Mesodermal cell (in vitro differentiated cells): Measurements from ENCODE around the gene RNF215.

Experiments
- H3K27ac ChIP-seq: 2 replicates; pipeline ENCODE4 v1.7.0; 2013; ENCODE audit warnings: mild to moderate bottlenecking, low read depth, low read length, moderate library complexity; ENCODE audit not compliant: severe bottlenecking
- H3K36me3 ChIP-seq: 2 replicates; pipeline ENCODE4 v1.7.1; 2013; ENCODE audit warnings: mild to moderate bottlenecking, low read length, moderate library complexity; ENCODE audit not compliant: control insufficient read depth, insufficient read depth
- H3K4me1 ChIP-seq: one replicate; pipeline ENCODE4 v1.7.1; 2013; ENCODE audit warnings: mild to moderate bottlenecking, low read length; ENCODE audit not compliant: insufficient read depth, control insufficient read depth, poor library complexity, severe bottlenecking
- H3K4me3 ChIP-seq: 2 replicates; pipeline ENCODE4 v1.7.0; 2013; ENCODE audit warnings: low read length, control low read depth, mild to moderate bottlenecking; ENCODE audit not compliant: insufficient read depth, poor library complexity, severe bottlenecking; ENCODE audit errors: extremely low read depth
- H3K9me3 ChIP-seq: 2 replicates; pipeline ENCODE4 v1.7.1; 2013; ENCODE audit warnings: mild to moderate bottlenecking, low read length, moderate library complexity; ENCODE audit not compliant: control insufficient read depth
- WGBS, 2 experiments: methylation state at CpG; one replicate each; pipeline ENCODE4 v1.1.5; 2013; ENCODE audit warnings: missing lambda C conversion rate in 2 of 2; ENCODE audit not compliant: insufficient coverage in 2 of 2; 5-methylcytosine and 5-hydroxymethylcytosine counted together

RNF215 gene

DNA sequence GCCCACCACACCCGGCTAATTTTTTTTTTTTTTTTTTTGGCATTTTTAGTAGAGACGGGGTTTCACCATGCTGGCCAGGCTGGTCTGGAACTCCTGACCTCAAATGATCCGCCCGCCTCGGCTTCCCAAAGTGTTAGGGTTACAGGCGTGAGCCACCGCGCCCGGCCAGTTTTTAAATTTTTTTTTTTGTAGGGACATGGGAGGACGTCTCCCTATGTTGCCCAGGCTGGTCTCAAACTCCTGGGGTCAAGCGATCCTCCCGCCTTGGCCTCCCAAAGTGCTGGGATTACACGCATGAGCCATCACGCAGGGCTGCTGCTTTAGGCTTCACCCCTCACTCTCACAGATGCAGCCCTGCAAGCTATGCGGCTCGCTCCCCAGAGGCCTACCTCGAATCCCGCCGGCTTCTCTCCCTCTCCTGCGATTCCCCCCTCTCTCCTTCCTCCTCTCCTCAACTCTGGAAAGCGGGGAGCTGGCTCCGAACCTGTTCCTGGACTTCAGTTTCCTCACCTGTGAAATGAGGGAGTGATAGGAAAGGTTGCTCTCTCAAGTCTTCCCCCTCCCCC lies 29.5 kb downstream of the RNF215 start:
- peaks cover 12% of the 10 kb centered on the region for H3K36me3 ChIP-seq
- peaks cover 9% of the 10 kb centered on the region for H3K4me1 ChIP-seq
- peak overlapping the region; percentile 70 for H3K4me3 ChIP-seq
- H3K9me3 ChIP-seq, result no peaks in the 10 kb centered on the region
- H3K27ac ChIP-seq, result no peak overlapping the region
- WGBS, 2 experiments, result 61 to 69% methylated on average over 16 to 17 of the region's 22 CpGs

DNA sequence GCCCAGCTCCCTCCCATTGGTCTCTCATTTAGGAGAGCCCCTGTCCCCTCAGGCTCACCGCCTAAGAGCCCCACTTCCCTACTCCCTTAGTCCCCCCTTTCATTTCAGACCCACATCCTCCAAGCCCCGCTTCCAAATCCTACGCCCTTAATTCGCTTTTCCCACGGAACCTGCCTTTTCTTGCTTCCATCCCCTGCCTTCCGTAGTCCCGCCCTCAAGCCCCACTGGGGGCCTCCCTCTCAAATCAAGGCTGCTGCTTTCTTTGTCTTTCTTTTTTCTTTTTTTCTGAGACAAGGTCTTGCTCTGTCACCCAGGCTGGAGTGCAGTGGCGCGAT lies 30.0 kb downstream of the RNF215 start:
- Histone ChIP-seq H3K4me1 (peaks cover 9% of the 10 kb centered on the region), H3K9me3 (no peaks in the 10 kb centered on the region), H3K4me3 (peak overlapping the region; percentile 70), H3K36me3 (peaks cover 18% of the 10 kb centered on the region), H3K27ac (peak overlapping the region; percentile 97)
- WGBS, 2 experiments, result 0 to 4% methylated on average over 9 of the region's 9 CpGs

DNA sequence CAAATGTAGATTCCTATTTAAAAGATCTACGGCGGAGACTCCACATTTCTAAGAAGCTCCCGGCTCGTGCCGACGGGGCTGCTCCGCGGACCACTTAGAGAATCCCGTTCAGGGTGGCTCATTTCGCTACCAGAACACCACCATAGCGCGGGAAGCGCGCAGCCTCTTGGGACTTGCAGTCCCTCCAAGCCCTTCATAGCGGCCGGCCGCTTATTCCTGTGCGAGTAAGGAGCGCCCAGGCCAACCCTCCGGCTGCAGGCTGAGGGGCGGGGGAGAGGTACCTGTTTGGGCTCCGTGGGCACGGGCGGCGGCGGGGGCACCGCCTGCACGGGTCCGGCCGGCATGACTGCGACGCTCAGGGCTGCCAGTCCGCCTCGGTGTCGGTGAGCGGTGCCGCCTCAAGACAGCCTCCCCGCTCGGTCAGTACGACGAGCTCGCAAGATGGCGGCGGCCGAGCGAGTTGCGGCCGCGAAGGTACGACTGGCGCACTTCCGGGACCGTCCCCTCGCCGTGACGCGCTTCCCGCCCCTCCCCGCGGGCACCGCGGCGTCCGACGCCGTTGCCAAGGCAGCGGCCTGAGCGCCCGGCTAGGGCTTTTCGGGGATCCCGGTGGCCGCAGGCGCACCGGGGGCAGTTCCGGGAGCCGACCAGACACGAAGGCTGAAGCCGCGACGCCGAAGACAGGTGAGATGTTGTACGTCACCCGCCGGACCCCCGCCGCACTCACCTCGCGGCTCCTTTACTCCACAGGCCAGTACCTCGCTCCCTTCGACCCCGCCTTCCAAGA lies 30.6 kb downstream of the RNF215 start, which contains the start of the genes CCDC157 and SF3A1:
CCDC157 (plus strand) TSS at position 559 of the 787 bp plus-strand sequence. CDS start 8,994 bp downstream, outside the sequence.
SF3A1 (minus strand) TSS at position 446 of the 787 bp plus-strand sequence; CDS start at position 344, 102 bp downstream.
- Histone ChIP-seq H3K36me3 (peaks cover 23% of the 10 kb centered on the region), H3K4me1 (peaks cover 9% of the 10 kb centered on the region), H3K9me3 (no peaks in the 10 kb centered on the region), H3K4me3 (peak within 1 kb of the TSS; percentile 70), H3K27ac (peak within 1 kb of the TSS; percentile 97)
- 0 to 1% methylated on average over 76 to 87 of the region's 91 CpGs for WGBS, 2 experiments

DNA sequence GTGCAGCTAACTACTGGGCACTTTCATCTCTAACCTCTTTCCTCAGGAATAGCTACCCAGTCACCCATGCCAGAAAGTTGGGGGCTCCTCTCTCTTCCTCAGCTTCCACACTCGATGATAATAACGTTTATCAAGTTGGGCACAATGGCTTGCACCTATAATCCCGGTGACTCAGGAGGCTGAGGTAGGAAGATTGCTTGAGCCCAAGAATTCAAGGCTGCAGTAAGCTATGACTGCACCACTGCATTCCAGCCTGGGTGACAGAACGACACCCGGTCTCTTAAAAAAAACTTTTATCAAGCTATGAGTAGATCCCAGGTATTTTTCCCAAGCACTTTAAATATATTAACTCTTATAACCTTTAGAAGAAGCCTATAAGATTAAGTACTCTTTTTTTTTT lies 32.6 kb downstream of the RNF215 start:
- H3K27ac ChIP-seq, result no peak overlapping the region
- H3K4me3 ChIP-seq, result no peak overlapping the region
- WGBS, 2 experiments, result 93% methylated on average over 3 of the region's 5 CpGs; no CpG with 5 or more reads in 1 of the 2 experiments
- peaks cover 43% of the 10 kb centered on the region for H3K36me3 ChIP-seq
- no peaks in the 10 kb centered on the region for H3K9me3 ChIP-seq
- peaks cover 9% of the 10 kb centered on the region for H3K4me1 ChIP-seq

DNA sequence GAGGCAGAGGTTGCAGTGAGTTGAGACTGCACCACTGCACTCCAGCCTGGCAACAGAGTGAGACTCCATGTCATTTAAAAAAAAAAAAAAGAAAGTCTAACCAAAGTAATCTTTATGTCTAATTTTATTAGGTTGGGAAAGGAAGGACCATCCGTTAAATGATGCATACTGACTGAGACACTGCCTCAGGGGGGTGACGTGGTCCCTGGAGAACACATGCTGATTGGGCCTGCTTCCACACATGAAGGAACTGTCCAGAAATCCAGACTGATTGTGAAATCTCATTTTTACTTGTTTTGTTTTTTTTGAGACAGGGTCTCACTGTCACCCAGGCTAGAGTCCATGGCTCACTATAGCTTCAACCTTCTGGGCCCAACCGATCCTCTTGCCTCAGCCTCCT lies 36.0 kb downstream of the RNF215 start:
- Histone ChIP-seq H3K9me3 (no peaks in the 10 kb centered on the region), H3K4me1 (peaks cover 4% of the 10 kb centered on the region), H3K4me3 (no peak overlapping the region), H3K27ac (no peak overlapping the region), H3K36me3 (peaks cover 76% of the 10 kb centered on the region)
- WGBS, 2 experiments, result 92 to 98% methylated on average over 3 of the region's 3 CpGs

DNA sequence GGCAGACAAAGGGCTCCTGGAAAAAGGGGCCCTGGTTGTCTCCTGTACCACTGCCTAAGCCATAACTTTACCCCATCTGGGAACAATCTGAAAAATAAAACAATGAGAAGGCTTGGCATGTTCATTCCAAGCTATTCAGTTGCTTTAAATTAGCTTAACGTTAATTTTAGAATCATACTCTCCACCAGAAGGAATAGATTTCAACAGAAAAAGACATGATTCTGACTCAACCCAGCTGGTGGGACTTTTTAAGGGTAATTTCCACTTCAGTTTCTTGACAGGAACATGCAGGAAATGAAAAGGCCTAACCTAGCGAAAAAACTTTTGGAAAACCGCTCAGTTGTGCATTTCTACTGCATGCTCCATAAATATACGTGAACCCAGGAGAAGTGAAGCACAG lies 38.4 kb downstream of the RNF215 start:
- no peaks in the 10 kb centered on the region for H3K4me1 ChIP-seq
- H3K36me3 ChIP-seq, result peaks cover 96% of the 10 kb centered on the region
- WGBS, 2 experiments, result 96 to 100% methylated on average over 4 of the region's 4 CpGs
- H3K9me3 ChIP-seq, result no peaks in the 10 kb centered on the region
- no peak overlapping the region for H3K4me3 ChIP-seq
- no peak overlapping the region for H3K27ac ChIP-seq

DNA sequence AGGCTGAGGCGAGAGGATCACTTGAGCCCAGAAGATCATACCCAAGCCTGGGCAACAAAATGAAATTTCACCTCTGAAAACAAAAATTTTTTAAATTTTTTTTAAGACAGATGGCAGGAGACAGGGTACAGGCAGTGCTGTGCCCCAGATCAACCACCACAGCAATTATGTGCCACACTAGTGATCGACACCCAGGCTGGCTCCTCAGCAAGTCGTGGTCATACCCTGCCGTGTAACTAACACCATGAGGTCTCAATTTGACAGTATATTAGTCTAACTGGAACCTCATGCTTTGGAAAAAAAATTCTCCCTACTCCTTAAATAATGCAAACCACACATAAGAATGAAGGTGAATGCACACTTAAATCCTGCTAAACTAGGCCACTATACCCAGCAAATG lies 38.8 kb downstream of the RNF215 start:
- Histone ChIP-seq H3K27ac (no peak overlapping the region), H3K4me1 (no peaks in the 10 kb centered on the region), H3K4me3 (no peak overlapping the region), H3K9me3 (no peaks in the 10 kb centered on the region), H3K36me3 (peaks cover 96% of the 10 kb centered on the region)
- 98 to 100% methylated on average over 3 to 4 of the region's 4 CpGs for WGBS, 2 experiments

DNA sequence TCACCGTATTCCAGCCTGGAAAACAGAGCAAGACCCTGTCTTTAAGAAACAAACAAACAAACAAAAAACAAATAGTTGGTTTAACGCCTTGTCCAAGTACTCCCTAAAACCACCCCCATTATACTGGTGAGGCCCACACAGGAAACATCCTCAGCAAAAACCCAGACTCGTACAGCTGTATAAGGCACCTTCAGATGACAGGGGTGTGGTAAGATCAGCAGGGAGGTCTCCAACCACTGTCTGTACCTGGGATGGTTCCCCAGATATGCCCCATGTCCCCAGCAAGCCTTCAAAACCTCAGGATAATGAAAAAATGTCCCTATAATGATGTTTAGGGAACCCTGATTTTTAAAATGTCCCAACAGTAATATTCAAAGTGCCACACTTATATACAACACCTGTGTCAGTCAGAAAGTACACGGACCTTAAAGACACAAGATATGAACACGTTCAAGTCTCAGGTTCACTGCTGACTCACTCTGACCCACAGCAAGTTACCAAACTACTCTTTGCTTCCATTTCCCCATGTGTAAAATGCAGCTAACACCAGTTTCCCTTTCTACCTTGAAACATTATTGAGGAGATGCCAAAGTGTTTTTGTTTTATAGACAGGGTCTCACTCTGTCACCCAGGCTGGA lies 39.8 kb downstream of the RNF215 start:
- Histone ChIP-seq H3K27ac (no peak overlapping the region), H3K36me3 (peaks cover 99% of the 10 kb centered on the region), H3K4me1 (no peaks in the 10 kb centered on the region), H3K4me3 (no peak overlapping the region), H3K9me3 (no peaks in the 10 kb centered on the region)
- WGBS, 2 experiments, result 94 to 100% methylated on average over 3 to 5 of the region's 5 CpGs

DNA sequence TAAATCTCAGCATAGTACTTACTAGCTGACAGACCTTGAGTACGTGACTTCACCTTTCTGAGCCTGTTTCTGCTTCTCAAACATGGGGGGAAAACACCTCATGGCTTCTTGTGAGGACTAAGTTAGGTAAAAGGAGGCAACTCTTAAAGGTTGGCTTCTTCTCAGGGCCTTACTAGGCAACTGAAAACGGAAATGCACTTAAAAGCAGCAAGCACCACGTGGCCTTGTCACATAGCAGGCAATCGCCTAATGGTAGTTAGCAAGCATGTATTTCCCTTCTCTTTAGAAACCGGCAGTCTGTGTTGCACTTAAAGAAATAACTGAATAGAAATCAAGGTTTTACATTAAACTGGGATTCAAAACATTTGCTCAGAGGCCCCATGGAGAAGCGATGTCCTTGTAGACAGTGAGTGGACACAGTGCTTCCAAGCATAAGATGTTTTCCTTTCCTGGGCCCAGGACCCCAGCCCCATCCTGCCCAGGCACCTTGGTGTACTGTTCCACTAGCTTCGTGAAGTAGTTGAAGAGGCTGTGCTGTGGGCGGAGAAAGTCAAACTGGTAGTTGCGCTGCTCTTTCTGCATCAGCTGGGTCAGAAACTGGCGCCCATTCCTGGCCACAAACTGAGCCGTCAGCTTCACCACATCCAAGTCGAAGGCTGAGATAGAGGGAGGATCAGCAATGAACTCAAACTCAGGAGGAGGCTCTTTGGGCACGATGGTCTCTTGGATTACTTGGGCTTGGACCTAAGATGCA lies 42.6 kb downstream of the RNF215 start:
- no peak overlapping the region for H3K27ac ChIP-seq
- 93 to 97% methylated on average over 8 to 12 of the region's 13 CpGs for WGBS, 2 experiments
- H3K9me3 ChIP-seq, result no peaks in the 10 kb centered on the region
- no peaks in the 10 kb centered on the region for H3K4me1 ChIP-seq
- peaks cover 99% of the 10 kb centered on the region for H3K36me3 ChIP-seq
- no peak overlapping the region for H3K4me3 ChIP-seq

DNA sequence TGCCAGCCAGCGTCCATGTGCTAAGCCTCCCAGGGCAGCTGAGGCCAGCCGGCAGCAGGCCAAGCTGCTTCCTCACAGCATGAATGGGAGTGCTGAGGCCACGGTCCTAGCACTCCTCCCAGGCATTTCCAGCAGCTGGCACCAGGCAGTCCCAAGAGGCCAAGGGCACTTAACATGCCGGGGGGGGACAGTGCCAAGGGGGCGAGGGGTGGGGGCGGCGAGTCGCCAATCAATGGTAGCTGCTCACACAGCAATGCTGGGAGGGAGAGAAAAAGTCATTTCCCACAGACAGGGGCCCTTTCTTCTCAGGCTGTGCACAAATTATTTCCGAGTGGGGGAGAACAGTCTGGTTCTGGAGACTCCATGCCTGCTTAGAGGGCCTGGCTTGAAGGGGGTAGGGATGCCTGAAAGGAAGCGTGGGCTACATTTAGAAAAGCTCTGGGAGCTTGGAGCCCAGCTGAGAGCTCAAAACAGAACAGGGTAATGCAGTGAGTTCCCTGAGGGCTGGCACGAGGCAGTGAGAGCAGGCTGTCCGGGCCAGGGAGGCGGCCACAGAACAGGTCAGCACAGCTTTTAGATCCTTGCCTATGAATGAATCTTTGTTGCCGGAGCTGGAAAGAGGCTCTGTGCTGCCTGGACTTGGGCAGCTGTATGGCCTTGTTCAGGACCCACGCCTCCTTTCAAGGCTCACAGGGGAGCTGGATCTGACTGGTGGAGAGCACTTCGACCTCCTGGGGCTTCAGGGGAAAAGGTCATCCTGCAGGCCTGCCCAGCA lies 46.1 kb downstream of the RNF215 start:
- Histone ChIP-seq H3K36me3 (peaks cover 97% of the 10 kb centered on the region), H3K27ac (no peak overlapping the region), H3K4me3 (no peak overlapping the region), H3K4me1 (no peaks in the 10 kb centered on the region), H3K9me3 (no peaks in the 10 kb centered on the region)
- 91 to 95% methylated on average over 10 to 11 of the region's 16 CpGs for WGBS, 2 experiments
